Hematopoietic multipotent progenitor cell treated with erythropoietin and hydrocortisone succinate and interleukin-3 and kit ligand, for 15 days (in vitro differentiated cells): ENCODE data around the gene SERTAD3.
A peak's percentile ranks its signal among the peaks of the same experiment; 100 is the strongest.
"Not testable (repeated sequence)": the region's sequence is repeated elsewhere in the genome, so short reads cannot be mapped to it uniquely, and the experiment has no call there.

Experiments used
- DNase-seq: peaks from one replicate; pipeline ENCODE4 v3.0.0-alpha.2; 2015; ENCODE audit warnings: low spot score

Gene SERTAD3

GRCh38 chr19:40444000-40444824 is at the start of gene SERTAD3:
SERTAD3 (minus strand) TSS chr19:40444335; CDS start chr19:40442080, 2,255 bp downstream.
- DNase-seq = peak; percentile 97

DNA sequence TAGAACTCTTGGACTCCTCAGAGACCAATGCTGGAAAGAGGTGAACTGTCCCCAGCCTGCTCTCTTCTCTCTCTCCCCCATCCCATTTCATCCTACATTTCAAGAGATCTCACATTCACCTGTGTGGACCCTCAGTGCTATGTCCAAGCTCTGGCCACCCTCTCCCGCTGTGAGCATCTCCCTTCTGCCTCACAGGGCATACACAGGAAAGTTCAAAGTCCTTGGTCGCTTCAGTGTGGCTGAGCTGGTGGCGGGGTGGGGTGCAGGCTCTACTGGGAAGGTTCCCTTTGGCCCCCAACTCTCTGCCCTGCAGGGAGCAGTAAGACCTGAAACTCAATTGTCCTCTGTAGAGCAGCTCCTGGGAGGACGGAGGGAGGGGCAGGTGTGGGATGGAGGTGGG is 49.6 kb upstream of the SERTAD3 start:
- DNase-seq = no peak

DNA sequence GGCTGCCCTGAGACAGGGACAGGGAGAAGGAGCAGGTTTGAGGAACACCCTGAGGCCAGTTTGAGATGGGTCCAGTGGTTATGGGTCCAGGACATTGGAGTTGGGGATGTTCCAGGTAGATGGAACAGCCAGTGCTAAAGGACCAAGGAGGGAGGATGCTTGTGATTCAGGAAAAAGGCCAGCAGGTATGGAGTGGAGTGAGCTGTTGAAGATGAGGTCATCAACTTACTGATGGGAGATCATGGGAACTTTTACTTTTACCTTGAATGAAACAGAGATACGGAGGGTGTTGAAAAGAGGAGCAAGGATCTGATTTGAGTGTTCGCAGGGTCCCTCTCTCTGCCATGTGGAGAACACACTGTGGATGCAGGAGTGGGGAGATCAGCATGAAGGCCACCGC is 48.1 kb upstream of the SERTAD3 start:
- no peak for DNase-seq

GRCh38 chr19:40489882-40490230 is 45.7 kb upstream of the SERTAD3 start:
- no peak for DNase-seq

DNA sequence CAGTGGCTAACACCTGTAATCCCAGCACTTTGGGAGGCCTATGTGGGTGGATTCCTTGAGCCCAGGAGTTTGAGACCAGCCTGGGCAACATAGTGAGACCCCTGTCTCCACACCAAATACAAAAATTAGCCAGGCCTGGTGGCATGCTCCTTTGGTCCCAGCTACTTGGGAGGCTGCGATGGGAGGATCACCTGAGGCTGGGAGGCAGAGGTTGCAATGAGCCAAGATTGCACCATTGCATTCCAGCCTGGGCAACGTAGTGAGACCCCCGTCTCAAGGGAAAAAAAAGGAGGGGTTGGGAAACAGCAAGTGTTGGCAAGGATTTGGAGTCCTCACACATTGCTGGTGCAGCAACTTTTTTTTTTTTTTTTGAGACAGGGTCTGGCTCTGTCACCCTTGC is 41.9 kb upstream of the SERTAD3 start:
- DNase-seq = no peak

DNA sequence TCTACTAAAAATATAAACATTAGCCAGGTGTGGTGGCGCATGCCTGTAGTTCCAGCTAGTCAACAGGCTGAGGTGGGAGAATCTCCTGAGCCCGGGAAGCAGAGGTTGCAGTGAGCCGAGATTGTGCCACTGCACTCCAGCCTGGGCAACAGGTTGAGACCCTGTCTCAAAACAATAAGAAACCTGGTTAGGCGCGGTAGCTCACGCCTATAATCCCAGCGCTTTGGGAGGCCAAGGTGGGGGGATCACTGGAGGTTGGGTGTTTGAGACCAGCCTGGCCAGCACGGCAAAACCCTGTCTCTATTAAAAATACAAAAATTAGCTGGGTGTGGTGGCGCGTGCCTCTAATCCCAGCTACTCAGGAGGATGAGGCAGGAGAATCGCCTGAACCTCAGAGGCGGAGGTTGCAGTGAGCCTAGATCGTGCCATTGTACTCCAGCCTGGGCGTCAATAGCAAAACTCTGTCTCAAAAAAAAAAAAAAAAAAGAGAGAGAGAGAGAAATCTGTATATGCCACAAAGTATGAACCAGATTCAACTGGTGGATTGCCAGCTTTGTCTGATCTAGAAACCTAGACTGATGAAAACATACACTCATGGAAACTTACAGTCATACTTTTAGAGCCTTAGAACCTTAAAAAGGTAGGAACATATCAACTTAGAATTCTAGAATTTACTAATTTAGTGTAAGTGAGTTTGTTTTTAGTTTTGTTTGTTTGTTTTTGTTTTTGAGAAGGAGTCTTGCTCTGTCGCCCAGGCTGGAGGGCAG is 31.9 kb upstream of the SERTAD3 start:
- not testable (repeated sequence) for DNase-seq

DNA sequence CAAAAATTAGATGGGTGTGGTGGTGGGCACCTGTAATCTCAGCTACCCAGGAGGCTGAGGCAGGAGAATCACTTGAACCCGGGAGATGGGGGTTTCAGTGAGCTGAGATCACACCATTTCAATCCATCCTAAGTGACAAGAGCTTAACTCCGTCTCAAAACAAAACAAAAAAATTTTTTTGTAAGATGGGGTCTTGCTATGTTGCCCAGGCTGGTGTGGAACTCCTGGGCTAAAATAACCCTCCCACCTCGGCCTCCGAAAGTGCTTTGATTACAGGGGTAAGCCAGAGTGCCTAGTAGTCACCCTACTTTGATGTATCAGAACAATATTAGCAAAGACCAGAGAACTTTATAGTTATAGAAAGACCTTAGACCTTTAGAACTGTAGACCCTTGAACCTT is 30.6 kb upstream of the SERTAD3 start:
- no peak for DNase-seq

DNA sequence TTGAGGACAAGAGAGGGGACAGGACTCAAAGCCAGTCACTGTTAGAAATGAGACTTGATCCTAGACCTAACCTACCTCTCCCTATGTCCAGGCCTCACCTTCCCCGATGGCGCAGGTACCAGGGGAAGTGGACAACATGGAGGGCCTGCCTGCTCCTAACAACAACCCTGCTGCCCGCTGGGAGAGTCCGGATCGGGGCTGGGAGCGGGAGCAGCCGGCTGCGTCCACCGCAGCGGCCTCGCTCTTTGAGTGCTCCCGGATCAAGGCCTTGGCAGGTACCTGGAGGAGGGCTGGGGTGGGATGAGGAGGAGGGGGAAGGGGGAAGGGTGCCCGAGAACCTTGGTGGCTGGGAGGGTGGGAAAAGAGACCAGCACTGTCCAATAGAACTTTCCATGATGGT is 28.4 kb upstream of the SERTAD3 start:
- no peak for DNase-seq

DNA sequence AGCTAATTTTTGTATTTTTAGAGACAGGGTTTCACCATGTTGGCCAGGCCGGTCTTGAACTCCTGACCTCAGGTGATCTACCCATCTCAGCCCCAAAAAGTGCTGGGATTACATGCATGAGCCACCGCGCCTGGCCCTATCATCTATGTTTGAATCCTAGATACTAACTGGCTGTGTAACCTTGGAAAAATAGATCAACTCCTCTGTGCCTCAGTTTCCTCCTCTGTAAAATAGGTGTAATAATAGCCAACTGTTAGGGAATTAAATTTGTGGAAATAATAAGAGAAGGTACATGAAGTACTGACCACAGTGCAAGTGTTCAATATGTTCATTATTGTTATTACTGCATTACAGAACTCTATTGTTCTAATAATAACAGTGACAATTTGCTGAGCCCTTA is 27.0 kb upstream of the SERTAD3 start:
- DNase-seq = no peak

DNA sequence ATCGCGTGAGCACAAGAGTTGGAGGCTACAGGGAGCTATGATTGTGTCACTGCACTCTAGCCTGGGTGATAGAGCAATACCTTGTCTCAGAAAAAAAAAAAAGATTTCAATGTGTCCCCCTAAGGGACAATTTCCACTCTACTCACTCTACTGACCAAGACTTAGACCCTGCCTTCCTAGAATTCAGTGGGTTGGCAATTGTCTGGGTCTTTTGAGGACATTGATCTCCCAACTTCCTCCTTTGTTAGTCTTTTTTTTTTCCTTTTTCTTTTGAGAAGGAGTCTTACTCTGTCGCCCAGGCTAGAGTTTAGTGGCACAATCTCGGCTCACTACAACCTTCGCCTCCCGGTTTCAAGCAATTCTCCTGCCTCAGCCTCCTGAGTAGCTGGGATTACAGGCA is 24.9 kb upstream of the SERTAD3 start:
- no peak for DNase-seq

DNA sequence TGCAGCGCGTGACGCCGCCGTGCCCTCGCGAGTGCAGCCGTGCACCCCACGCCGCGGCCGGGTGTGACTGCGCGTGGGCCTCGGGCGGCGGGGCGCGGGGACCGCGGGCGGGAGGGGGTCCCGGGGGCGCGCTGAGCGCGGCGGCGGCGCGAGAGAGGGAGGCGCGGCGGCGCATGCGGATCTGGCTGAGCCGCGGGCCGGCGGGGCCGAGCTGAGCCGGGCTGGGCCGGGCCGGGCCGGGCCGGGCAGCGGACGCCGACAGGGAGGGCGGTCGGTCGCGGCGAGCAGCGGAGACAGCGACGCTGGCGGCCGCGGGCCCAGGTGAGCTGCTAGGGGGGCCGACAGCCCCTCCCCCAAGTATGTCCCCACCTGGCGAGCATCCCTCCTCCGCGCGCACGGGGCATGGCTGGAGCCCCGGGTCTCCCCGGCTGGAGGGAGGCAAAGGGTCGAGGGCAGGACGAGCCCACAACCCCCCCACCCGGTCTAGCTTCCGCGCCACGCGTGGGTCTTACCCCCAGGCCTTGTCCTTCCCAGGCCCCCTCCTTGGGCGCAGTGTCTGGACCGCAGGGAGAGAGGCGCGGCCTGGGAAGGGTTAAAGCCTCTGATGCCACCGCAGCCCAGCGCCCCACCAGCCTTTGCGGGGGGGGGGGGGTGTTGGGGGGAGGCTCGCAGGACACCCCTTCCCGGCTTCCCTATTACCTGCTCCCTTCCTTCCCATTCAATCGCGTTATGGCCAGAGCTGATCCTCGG is 23.0 kb upstream of the SERTAD3 start, which contains the start of gene SPTBN4:
SPTBN4 (plus strand) TSS at position 17 of the 750 bp plus-strand sequence. CDS start 5,621 bp downstream, outside the sequence.
- no peak for DNase-seq

GRCh38 chr19:40466219-40466984 is 22.3 kb upstream of the SERTAD3 start:
- no peak for DNase-seq

- DNase-seq = peak; percentile 100
Measured at GRCh38 chr19:40465557-40466218, 21.6 kb upstream of the SERTAD3 start, which contains the start of gene BLVRB. BLVRB (minus strand) TSS chr19:40465745; CDS start chr19:40465688, 57 bp downstream.

DNA sequence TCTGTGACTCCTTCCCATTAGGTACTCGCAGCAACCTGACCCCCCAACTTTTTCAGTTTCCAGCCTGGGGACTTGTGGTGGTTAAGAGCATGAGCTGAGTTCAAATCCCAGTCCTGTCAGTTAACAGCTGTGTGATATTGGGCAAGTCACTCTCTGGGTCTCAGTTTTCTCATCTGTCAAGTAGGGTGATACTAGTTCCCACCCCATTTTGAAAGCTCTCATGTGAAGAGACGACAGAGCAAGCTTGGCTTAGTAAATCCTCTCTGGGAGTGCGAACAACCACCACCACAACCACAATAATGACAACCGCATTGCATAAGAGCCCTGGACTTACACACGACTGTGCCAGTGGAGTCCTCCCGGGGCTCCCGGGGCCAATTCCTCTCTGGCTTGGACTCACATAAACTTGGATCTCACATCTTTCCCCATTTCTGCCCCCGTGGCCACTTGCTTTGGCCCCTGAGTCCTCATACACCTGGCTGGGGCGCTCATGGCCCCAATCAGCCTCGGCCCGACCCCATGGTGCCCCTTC is 21.0 kb upstream of the SERTAD3 start:
- DNase-seq = no peak

DNA sequence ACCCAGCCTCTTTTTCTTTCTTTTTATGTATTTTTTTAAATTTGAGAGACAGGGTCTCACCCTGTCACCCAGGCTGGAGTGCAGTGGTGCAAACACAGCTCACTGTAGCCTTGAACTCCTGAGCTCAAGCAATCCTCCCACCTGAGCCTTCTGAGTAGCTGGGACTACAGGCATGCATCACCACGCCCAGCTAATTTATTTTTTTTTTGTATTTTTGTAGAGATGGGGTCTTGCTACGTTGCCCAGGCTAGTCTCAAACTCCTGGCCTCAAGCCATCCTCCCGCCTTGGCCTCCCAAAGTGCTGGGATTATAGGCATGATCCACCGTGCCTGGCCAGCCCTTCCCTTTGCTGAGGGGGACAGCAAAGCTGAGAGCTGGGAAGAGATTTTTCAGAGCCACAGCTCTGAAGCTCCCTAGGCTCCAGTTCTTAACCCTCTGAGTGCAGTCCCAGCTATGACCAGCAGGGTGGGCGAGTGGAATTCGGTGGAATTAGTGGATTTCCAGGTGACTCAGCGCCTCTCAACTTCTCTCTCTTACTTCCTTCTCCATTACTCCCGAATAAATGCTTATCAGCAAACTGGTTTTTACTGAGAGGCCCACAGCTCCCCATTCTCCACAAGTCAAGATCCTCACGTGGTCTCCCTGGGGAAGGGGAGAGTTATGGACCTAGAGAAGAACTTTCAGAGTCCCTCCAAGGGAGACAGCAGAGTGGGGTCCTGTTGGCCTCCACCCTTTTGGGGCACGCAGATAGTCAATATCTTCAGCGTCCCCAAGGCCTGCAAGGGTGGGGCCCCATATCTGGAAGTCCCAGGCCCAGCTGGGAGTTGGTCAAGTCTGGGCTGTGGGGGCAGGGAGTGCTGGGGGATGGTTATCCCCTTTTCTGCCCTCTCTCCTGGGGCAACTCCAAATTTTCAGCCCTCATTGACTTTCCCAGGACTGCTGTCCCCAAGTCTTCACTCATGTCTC is 20.2 kb upstream of the SERTAD3 start:
- DNase-seq = peak; percentile 94

- DNase-seq = peak; percentile 71
Measured at GRCh38 chr19:40463587-40464037, 19.5 kb upstream of the SERTAD3 start.

- no peak for DNase-seq
Measured at GRCh38 chr19:40461669-40462221, 17.6 kb upstream of the SERTAD3 start.

DNA sequence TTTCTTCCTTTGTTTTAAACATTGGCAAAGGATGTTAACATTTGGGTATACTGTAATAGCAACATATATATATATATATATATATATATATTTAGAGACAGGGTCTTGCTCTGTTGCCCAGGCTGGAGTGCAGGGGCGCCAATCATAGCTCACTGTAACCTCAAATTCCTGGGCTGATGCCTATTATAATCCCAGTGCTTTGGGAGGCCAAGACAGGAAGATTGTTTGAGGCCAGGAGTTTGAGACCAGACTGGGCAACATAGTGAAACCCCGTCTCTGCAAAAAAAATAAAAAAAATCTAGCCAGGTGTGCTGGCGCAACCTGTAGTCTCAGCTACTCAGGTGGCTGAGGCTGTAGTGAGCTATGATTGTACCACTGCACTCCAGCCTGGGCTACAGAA is 16.1 kb upstream of the SERTAD3 start:
- DNase-seq = no peak

- no peak for DNase-seq
Measured at GRCh38 chr19:40458597-40458974, 14.5 kb upstream of the SERTAD3 start.
